Bronchial epithelial cell (primary cell): ENCODE data around the gene C2orf78. TPM values are rescaled to one million over a fixed set of nuclear protein-coding genes. Genes with fewer than 3 reads are reported as not detected.

Experiments used
- DNase-seq: peaks from one replicate; pipeline ENCODE4 v3.0.0-alpha.2; 2010; ENCODE audit warnings: low read depth
- FAIRE-seq: peaks from 2 replicates; lab custom pipeline; 2011; peaks lifted over from hg19 to GRCh38; lab: Jason Lieb, UNC
- H3K27me3 ChIP-seq: 2 replicates; pipeline ENCODE4 v1.5.1; 2011; ENCODE audit warnings: low read length; ENCODE audit not compliant: control insufficient read depth, insufficient read depth
- H3K36me3 ChIP-seq: 2 replicates; pipeline ENCODE4 v1.5.1; 2011; ENCODE audit warnings: low read length; ENCODE audit not compliant: control insufficient read depth, insufficient read depth
- H3K4me3 ChIP-seq: 2 replicates; pipeline ENCODE4 v1.5.1; 2011; ENCODE audit warnings: mild to moderate bottlenecking, low read depth, low read length, control low read depth
- total RNA-seq: library from RNA; depleted of rRNA; stranded (reverse); fragments of >200 nt; gene quantifications from 2 replicates; pipeline ENCODE4 v1.2.1, GENCODE V29; 2014
- TF ChIP-seq, protein P1 (sequence below): IDR thresholded peaks from 2 replicates; pipeline ENCODE4 v1.5.1; 2011; ENCODE audit warnings: mild to moderate bottlenecking, moderate library complexity, low read length, control low read depth, inconsistent platforms; ENCODE audit not compliant: insufficient read depth, severe bottlenecking

C2orf78 gene
- total RNA-seq, 1 donor from 2014 or later = not detected

DNA sequence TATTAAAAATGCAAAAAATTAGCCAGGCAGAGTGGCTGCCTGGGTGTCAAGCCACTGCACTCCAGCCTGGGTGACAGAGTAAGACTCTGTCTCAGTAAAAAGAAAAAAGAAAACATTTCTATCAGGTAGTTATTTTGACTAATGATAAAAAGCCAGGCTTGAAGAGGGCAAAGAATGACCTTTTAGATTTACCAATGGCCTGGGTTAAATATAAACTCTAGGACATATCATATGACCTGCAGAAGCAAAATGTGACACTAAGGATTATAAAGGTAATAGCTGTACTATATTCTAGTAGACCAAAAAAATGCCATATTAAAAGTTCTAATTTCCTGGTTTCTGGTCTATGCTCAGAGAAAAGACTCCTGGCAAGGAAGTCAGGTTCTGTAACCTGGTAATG, 28.7 kb downstream of the C2orf78 start:
- TF ChIP-seq, protein P1, sequence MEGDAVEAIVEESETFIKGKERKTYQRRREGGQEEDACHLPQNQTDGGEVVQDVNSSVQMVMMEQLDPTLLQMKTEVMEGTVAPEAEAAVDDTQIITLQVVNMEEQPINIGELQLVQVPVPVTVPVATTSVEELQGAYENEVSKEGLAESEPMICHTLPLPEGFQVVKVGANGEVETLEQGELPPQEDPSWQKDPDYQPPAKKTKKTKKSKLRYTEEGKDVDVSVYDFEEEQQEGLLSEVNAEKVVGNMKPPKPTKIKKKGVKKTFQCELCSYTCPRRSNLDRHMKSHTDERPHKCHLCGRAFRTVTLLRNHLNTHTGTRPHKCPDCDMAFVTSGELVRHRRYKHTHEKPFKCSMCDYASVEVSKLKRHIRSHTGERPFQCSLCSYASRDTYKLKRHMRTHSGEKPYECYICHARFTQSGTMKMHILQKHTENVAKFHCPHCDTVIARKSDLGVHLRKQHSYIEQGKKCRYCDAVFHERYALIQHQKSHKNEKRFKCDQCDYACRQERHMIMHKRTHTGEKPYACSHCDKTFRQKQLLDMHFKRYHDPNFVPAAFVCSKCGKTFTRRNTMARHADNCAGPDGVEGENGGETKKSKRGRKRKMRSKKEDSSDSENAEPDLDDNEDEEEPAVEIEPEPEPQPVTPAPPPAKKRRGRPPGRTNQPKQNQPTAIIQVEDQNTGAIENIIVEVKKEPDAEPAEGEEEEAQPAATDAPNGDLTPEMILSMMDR = no peak
- DNase-seq (no peak), FAIRE-seq (no peak)
- Histone ChIP-seq H3K4me3 (no peak overlapping the region), H3K36me3 (no peaks in the 10 kb centered on the region), H3K27me3 (no peaks in the 10 kb centered on the region)

DNA sequence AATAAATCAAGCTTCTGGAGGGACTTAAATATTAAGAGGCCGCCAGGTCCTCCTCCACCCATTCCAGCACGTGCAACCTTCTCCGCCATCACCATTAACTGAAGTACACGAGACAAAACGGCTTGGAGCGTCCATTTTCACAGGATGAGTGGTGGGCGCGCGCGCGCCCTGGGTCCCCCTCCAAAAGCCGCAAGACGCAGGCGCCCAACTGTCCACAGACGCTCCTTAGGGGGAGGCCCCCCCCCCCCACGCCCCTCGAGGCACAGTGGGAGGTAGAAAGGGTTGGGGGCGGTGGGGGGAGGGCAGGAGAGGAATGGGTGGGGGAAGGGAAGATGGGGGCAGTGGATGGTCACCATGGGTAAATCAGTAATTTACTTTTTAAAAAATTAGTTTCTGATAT, 34.3 kb downstream of the C2orf78 start:
- DNase-seq = no peak
- FAIRE-seq = no peak
- Histone ChIP-seq H3K36me3 (no peaks in the 10 kb centered on the region), H3K4me3 (no peak overlapping the region), H3K27me3 (no peaks in the 10 kb centered on the region)
- TF ChIP-seq, protein P1 = no peak

DNA sequence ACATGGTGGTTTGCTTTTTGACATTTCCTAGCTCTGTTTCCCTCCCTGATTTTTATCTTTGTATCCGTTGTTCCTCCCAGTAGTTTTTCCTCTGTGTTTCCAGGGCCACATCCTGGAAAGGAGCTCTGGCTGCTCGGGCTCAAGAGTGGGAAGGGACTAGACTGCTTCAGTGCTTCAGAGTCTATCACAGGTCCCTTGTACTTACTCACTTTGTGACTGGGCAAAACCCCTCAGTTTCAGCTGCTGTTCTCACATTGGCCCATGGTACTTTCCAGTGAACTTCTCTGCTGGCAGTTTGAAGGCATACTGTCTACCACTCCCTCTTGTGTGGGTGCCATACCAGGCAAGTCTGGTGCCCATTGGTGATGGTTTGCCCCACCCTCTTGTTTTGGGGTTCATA, 37.2 kb downstream of the C2orf78 start:
- no peak overlapping the region for H3K4me3 ChIP-seq
- TF ChIP-seq, protein P1 = no peak
- H3K27me3 ChIP-seq = no peaks in the 10 kb centered on the region
- no peaks in the 10 kb centered on the region for H3K36me3 ChIP-seq
- DNase-seq = no peak
- FAIRE-seq = no peak

DNA sequence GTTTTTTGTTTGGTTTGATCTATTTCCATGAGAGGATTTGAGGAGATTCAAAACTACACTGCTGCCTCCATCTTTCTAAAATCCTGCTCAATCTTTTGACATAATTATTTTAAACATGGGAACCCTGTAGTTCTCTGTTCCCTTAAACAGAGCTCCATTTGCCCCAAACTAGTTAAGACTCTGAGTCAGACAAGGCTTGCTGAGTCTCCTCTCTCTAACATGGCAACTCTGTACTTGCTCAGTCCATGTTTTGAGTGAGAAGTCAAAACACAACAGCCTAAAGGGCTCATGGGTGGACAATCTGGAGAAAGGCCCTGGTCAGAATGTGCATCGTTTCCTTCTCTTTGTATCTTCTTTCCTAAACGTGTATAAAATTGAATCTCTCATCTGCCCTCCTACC, 37.7 kb downstream of the C2orf78 start:
- Histone ChIP-seq H3K4me3 (no peak overlapping the region), H3K27me3 (no peaks in the 10 kb centered on the region), H3K36me3 (no peaks in the 10 kb centered on the region)
- DNase-seq = no peak
- TF ChIP-seq, protein P1 = no peak
- FAIRE-seq = no peak

DNA sequence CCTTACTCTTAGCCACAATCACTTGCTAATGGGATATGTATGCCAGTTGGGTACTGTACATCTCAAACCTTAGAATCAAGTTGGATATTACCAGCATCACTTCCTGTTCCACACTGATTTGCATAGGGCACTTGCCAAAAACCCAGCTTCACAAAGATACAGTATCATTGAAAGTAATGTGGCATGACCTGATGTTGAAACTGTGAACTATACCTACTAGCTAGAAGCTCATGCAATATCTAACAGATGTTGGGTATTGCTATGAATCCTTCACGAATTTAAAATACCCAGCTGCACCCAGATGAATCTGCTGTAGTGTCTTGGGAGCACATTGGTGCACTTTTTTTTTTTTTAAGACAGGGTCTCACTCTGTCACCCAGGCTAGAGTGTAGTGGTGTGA, 38.3 kb downstream of the C2orf78 start:
- Histone ChIP-seq H3K4me3 (no peak overlapping the region), H3K36me3 (no peaks in the 10 kb centered on the region), H3K27me3 (no peaks in the 10 kb centered on the region)
- TF ChIP-seq, protein P1 = no peak
- FAIRE-seq (no peak), DNase-seq (no peak)

DNA sequence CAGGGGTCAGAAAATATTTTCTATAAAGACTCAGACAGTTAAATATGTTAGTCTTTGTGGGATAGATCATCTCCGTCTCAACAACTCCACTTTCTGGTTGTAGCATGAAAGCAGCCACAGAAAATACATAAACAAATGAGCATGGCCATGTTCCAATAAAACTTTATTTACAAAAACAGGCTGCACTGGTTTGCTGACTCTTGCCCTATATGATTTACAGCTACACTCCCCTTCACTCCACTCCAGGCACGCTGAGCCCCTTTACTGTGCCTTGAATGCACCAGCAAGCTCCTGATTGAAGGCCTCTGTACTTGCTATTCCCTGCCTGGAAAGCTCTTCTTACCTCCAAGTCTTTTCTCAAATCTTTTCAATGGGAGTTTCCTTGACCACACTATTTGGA, 39.0 kb downstream of the C2orf78 start:
- H3K27me3 ChIP-seq = no peaks in the 10 kb centered on the region
- H3K4me3 ChIP-seq = no peak overlapping the region
- DNase-seq (no peak), FAIRE-seq (no peak)
- H3K36me3 ChIP-seq = no peaks in the 10 kb centered on the region
- TF ChIP-seq, protein P1 = no peak
